K562 (cell line): Measurements from ENCODE around the gene HK1. TPM values are rescaled to one million over a fixed set of nuclear protein-coding genes. Genes with fewer than 3 reads are reported as not detected.

Experiments
- BRCA1 ChIP-seq, 2 experiments: fragments of 450-650 bp in 1 of 2; sonication (generic) in 1 of 2; formaldehyde crosslinking in 1 of 2; IDR thresholded peaks; 2 replicates each; pipeline versions ENCODE4 v1.5.0 to v1.6.1; 2017 to 2020; ENCODE audit warnings: mild to moderate bottlenecking in 1 of 2, missing genetic modification reagents in 1 of 2
- CHCHD3 ChIP-seq: fragments of 250-450 bp; sonication (Bioruptor Pico); IDR thresholded peaks from 2 replicates; pipeline ENCODE4 v2.1.2; 2022; ENCODE audit warnings: mild to moderate bottlenecking
- E2F4 ChIP-seq: sonication (generic); formaldehyde crosslinking; IDR thresholded peaks from 2 replicates; pipeline ENCODE4 v1.8.0; 2022; ENCODE audit warnings: mild to moderate bottlenecking, low read depth, missing genetic modification reagents
- ETV5 ChIP-seq: sonication (generic); formaldehyde crosslinking; IDR thresholded peaks from 2 replicates; pipeline ENCODE4 v1.4.0; 2020; ENCODE audit warnings: low read depth, mild to moderate bottlenecking, missing genetic modification reagents
- FOXA1 ChIP-seq: fragments of 450-650 bp; IDR thresholded peaks from 2 replicates; pipeline ENCODE4 v1.6.1; 2016; ENCODE audit warnings: mild to moderate bottlenecking, borderline replicate concordance
- HCFC1 ChIP-seq: IDR thresholded peaks from 2 replicates; pipeline ENCODE4 v1.6.1; 2012; ENCODE audit warnings: low read depth, low read length, improper control_type of control experiment
- HDAC3 ChIP-seq: fragments of 450-650 bp; IDR thresholded peaks from 2 replicates; pipeline ENCODE4 v1.6.1; 2018; ENCODE audit warnings: borderline replicate concordance, mild to moderate bottlenecking, moderate library complexity; ENCODE audit not compliant: partially characterized antibody
- KHSRP ChIP-seq: fragments of 450-650 bp; IDR thresholded peaks from 2 replicates; pipeline ENCODE4 v1.6.1; 2017
- MEF2A ChIP-seq: IDR thresholded peaks from 2 replicates; pipeline ENCODE4 v1.6.1; 2011; ENCODE audit warnings: low read depth, mild to moderate bottlenecking, low read length, moderate library complexity; ENCODE audit not compliant: control insufficient read depth
- MTA2 ChIP-seq: fragments of 450-650 bp; IDR thresholded peaks from 2 replicates; pipeline ENCODE4 v1.6.1; 2016; ENCODE audit warnings: low read depth
- NR2C2 ChIP-seq, 2 experiments: fragments of 200-800 bp in 1 of 2; sonication (Bioruptor generic) in 1 of 2; sonication (generic) in 1 of 2; formaldehyde crosslinking in 1 of 2; IDR thresholded peaks; 2 replicates each; pipeline versions ENCODE4 v1.6.1 to v1.8.0; 2016 to 2022; ENCODE audit warnings: mild to moderate bottlenecking in 1 of 2, missing compliant biosample characterization in 1 of 2, missing genetic modification characterization in 1 of 2, missing genetic modification reagents in 1 of 2
- NR4A1 ChIP-seq, 2 experiments: fragments of 250-450 bp in 1 of 2; fragments of 450-650 bp in 1 of 2; sonication (Bioruptor Pico) in 1 of 2; IDR thresholded peaks; 2 replicates each; pipeline versions ENCODE4 v1.4.0 to v1.6.1; 2016 to 2020; ENCODE audit warnings: mild to moderate bottlenecking in 2 of 2, missing compliant biosample characterization in 1 of 2, missing genetic modification characterization in 1 of 2, moderate library complexity in 1 of 2
- POLR2B ChIP-seq: fragments of 450-650 bp; IDR thresholded peaks from 2 replicates; pipeline ENCODE4 v1.6.1; 2018; ENCODE audit warnings: low read depth; ENCODE audit not compliant: partially characterized antibody
- RBM39 ChIP-seq: fragments of 200-400 bp; formaldehyde crosslinking; optimal IDR thresholded peaks from 2 replicates; pipeline ENCODE3; 2018; ENCODE audit warnings: low read depth, low read length
- RUNX1 ChIP-seq: sonication (generic); IDR thresholded peaks from 2 replicates; pipeline ENCODE4 v1.6.1; 2016; ENCODE audit warnings: antibody characterized with exemption, low read depth
- SUPT5H ChIP-seq: fragments of 450-650 bp; IDR thresholded peaks from 2 replicates; pipeline ENCODE4 v1.6.1; 2016
- TSC22D4 ChIP-seq: fragments of 450-650 bp; IDR thresholded peaks from 2 replicates; pipeline ENCODE4 v1.6.1; 2016; ENCODE audit warnings: missing genetic modification characterization, missing biosample characterization, control low read depth
- ZNF174 ChIP-seq: fragments of 250-450 bp; sonication (Bioruptor Pico); IDR thresholded peaks from 2 replicates; pipeline ENCODE4 v1.4.0; 2020; ENCODE audit warnings: mild to moderate bottlenecking
- ZNF395 ChIP-seq: fragments of 200-800 bp; sonication (Bioruptor generic); IDR thresholded peaks from 2 replicates; pipeline ENCODE4 v1.6.1; 2017; ENCODE audit warnings: missing genetic modification characterization, missing compliant biosample characterization
- ZNF436 ChIP-seq: fragments of 250-450, 450-650 bp; sonication (Bioruptor Pico); formaldehyde crosslinking; IDR thresholded peaks from 2 replicates; pipeline ENCODE4 v1.7.0; 2020; ENCODE audit warnings: mild to moderate bottlenecking
- ZNF655 ChIP-seq: fragments of 250-450 bp; sonication (Bioruptor Pico); IDR thresholded peaks from 2 replicates; pipeline ENCODE4 v1.5.0; 2021
- ZNF696 ChIP-seq: fragments of 250-450 bp; sonication (Bioruptor Pico); conservative IDR thresholded peaks from 2 replicates; pipeline ENCODE4 v1.4.0; 2020; ENCODE audit warnings: mild to moderate bottlenecking, moderate library complexity
- ZNF778 ChIP-seq: fragments of 450-650 bp; formaldehyde crosslinking; IDR thresholded peaks from 2 replicates; pipeline ENCODE4 v1.4.0; 2020; ENCODE audit warnings: mild to moderate bottlenecking, moderate library complexity
- polyA plus RNA-seq, 8 experiments: library from polyadenylated mRNA; depleted of rRNA in 4 of 8; stranded (reverse) in 5 of 8; unstranded in 3 of 8; fragments of >200 nt; fragmentation: Nextera tagmentation in 2 of 8; fragmentation: Illumina TruSeq in 1 of 8; extraction: Ambion mirVana in 2 of 8; extraction: Trizol in 1 of 8; gene quantifications; 2 replicates each; pipeline versions ENCODE4 v1.2.1 to v1.2.3, GENCODE V29; 2011 to 2014; ENCODE audit warnings: inconsistent platforms in 1 of 8, missing spikeins in 1 of 8
- total RNA-seq, 7 experiments: library from RNA; depleted of rRNA in 6 of 7; stranded (reverse); fragments of >200 nt in 6 of 7; fragmentation: Illumina TruSeq in 2 of 7; extraction: Trizol in 2 of 7; gene quantifications; 2 replicates each; pipeline versions ENCODE4 v1.2.1 to v1.2.3, GENCODE V29; 2011 to 2021; ENCODE audit warnings: low replicate concordance in 1 of 7
- TF ChIP-seq, protein P1 (sequence below): fragments of 450-650 bp; IDR thresholded peaks from 2 replicates; pipeline ENCODE4 v1.6.1; 2016; ENCODE audit warnings: missing biosample characterization, missing genetic modification characterization

HK1 gene
- total and polyA plus RNA-seq, 9 of the 15 experiments (the other 6 are each of a cell fraction or from before 2014, with no cell fraction given), result 29.2 to 444 (median 193) TPM

DNA sequence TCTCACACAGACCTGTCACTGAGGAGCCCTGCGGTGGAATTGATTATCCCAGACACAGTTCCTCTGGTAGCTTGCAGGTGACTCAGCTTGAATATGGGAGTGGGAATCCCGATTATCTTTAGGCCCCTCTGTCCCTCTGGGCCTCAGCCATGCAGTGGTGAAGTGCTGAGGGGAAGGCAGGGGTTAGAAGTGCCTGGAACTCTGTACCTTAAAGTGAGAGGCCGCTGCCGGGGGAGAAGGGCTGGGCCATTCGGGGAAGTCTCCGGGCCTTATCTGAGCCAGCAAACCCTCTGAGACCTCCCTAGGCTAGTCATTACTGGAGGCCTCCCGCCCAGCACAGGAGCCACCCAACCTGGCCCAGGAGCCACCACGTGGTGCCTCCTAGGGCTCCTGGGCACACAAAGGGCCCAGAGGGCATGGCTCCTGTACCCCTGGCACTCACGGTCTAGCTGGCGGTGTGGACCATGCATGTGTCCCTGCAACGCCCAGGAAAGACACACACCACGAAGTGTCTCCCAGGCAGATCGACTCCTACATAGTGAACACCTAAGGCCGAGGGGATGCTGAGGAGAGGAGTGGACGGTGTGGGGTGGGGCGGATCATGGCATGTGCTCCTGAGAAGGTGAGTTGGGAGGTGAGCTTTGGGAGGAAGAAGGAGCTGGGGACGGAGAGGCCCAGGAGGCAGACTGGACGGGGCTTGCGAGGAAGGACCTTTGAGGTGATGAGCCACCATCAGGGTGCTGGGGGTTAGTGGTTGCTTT lies 56.2 kb downstream of the HK1 start (continued):
- TF ChIP-seq ZNF655 (CRISPR knock-in tag) (no peak), NR2C2 (CRISPR knock-in tag; IDR thresholded peaks at IDR 0.05) (no peak), NR2C2 (tag; IDR thresholded peaks at IDR 0.05) (no peak), ZNF436 (CRISPR knock-in tag) (no peak), ZNF696 (CRISPR knock-in tag) (no peak), KHSRP (no peak), TSC22D4 (tag) (0 out of 2 replicates have a peak, but pooled peaks have one; percentile 28), HCFC1 (no peak), ZNF174 (CRISPR knock-in tag) (no peak), ZNF778 (CRISPR knock-in tag) (no peak), NR4A1 (CRISPR knock-in tag; IDR thresholded peaks at IDR 0.05) (peak; percentile 80; the same call in 1 of the 2 replicates), NR4A1 (tag; IDR thresholded peaks at IDR 0.05) (peak; percentile 60; the same call in 1 of the 2 replicates), ZNF395 (no peak), RUNX1 (no peak), RBM39 (no peak), SUPT5H (peak; percentile 63), POLR2B (no peak), MEF2A (no peak), MTA2 (no peak), E2F4 (no peak), CHCHD3 (no peak; the same call in 1 of the 2 replicates), FOXA1 (no peak), BRCA1 (IDR thresholded peaks at IDR 0.05) (no peak), BRCA1 (CRISPR knock-in tag; IDR thresholded peaks at IDR 0.05) (no peak), ETV5 (CRISPR knock-in tag) (peak; percentile 46; the same call in 1 of the 2 replicates), HDAC3 (no peak)
- TF ChIP-seq, protein P1, sequence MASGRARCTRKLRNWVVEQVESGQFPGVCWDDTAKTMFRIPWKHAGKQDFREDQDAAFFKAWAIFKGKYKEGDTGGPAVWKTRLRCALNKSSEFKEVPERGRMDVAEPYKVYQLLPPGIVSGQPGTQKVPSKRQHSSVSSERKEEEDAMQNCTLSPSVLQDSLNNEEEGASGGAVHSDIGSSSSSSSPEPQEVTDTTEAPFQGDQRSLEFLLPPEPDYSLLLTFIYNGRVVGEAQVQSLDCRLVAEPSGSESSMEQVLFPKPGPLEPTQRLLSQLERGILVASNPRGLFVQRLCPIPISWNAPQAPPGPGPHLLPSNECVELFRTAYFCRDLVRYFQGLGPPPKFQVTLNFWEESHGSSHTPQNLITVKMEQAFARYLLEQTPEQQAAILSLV (tag), result no peak
